Epithelial cell of alveolus of lung (primary cell): Measurements from ENCODE around the gene COG2. TPM values are rescaled to one million over a fixed set of nuclear protein-coding genes. Genes with fewer than 3 reads are reported as not detected.

Experiments used
- total RNA-seq: library from RNA; depleted of rRNA; stranded (reverse); fragments of >200 nt; gene quantifications from 2 replicates; pipeline ENCODE4 v1.2.1, GENCODE V29; 2015

The COG2 gene
- total RNA-seq = 19.7 and 23.3 TPM in 2 replicates

GRCh38 chr1:230642263-230642959 is at the start of gene COG2:
Gene COG2, plus strand, starts transcription at chr1:230642481. Its CDS starts 126 bp downstream, at chr1:230642607.

GRCh38 chr1:230713915-230714764 is 71.9 kb downstream of the COG2 start, which contains the start of gene AGT:
Gene AGT, minus strand, starts transcription at chr1:230714122. Its CDS starts 3,299 bp downstream, at chr1:230710823.

Other genes with a start within 250 kb of the COG2 start
- 0.80 and 1.3 TPM in 2 replicates for gene PGBD5, start 216.1 kb upstream of the COG2 start, total RNA-seq
- 0.91 and 1.5 TPM in 2 replicates for gene AGT, start 71.6 kb downstream of the COG2 start, total RNA-seq
- gene CAPN9, start 104.9 kb downstream of the COG2 start, total RNA-seq = not detected in 2 replicates
- gene C1orf198, start 226.0 kb downstream of the COG2 start, total RNA-seq = 9.3 and 28.4 TPM in 2 replicates